Endothelial cell of umbilical vein (primary cell): ENCODE results near the gene HOXA4. TPM values are rescaled to one million over a fixed set of nuclear protein-coding genes. Genes with fewer than 3 reads are reported as not detected.

Source experiments
- BruUV-seq: library from RNA; stranded (reverse); fragments of 400-500 nt; replicated peaks from 2 replicates; lab custom pipeline; 2021; lab: Mats Ljungman, UMichigan
- CTCF ChIA-PET: fragments of 300-600, 350-600 bp; sonication (Branson Sonifier 250); formaldehyde crosslinking; loops from one replicate; lab custom pipeline; 2021; ENCODE audit warnings: antibody characterized with exemption, inconsistent platforms; lab: Charles Lee
- POLR2A ChIA-PET: fragments of 300-600, 350-600 bp; sonication (Branson Sonifier 250); formaldehyde crosslinking; loops from one replicate; lab custom pipeline; 2021; ENCODE audit warnings: antibody characterized with exemption, inconsistent platforms; lab: Charles Lee
- DNase-seq: peaks from one replicate; pipeline ENCODE4 v3.0.0-alpha.2; 2011; ENCODE audit warnings: low read depth, low spot score
- FAIRE-seq: peaks from 2 replicates; lab custom pipeline; 2011; peaks lifted over from hg19 to GRCh38; lab: Jason Lieb, UNC
- H2AFZ ChIP-seq: 2 replicates; pipeline ENCODE4 v1.6.0; 2012; ENCODE audit warnings: low read depth, low read length, control low read depth, inconsistent platforms
- H3K27ac ChIP-seq: 2 replicates; pipeline ENCODE4 v1.5.1; 2011; ENCODE audit warnings: low read depth, mild to moderate bottlenecking, control low read depth, low read length, moderate library complexity; ENCODE audit not compliant: insufficient read depth
- H3K27me3 ChIP-seq, 2 experiments: 2 replicates each; pipeline versions ENCODE4 v1.6.0 to v1.6.1; 2011; ENCODE audit warnings: low read length in 2 of 2, mixed read lengths in 1 of 2; ENCODE audit not compliant: control insufficient read depth in 2 of 2, insufficient read depth in 2 of 2
- H3K36me3 ChIP-seq, 2 experiments: 2 replicates in 1 of 2; 3 replicates in 1 of 2; pipeline ENCODE4 v1.5.1; 2011; ENCODE audit warnings: low read length in 2 of 2, mild to moderate bottlenecking in 1 of 2, moderate library complexity in 1 of 2; ENCODE audit not compliant: control insufficient read depth in 2 of 2, insufficient read depth in 2 of 2; ENCODE audit errors: extremely low read depth in 1 of 2
- H3K4me1 ChIP-seq: 3 replicates; pipeline ENCODE4 v1.5.1; 2011; ENCODE audit warnings: mild to moderate bottlenecking, low read length; ENCODE audit not compliant: control insufficient read depth, insufficient read depth; ENCODE audit errors: extremely low read depth
- H3K4me2 ChIP-seq: 2 replicates; pipeline ENCODE4 v1.6.1; 2011; ENCODE audit warnings: low read length, control low read depth, mixed read lengths; ENCODE audit not compliant: insufficient read depth
- H3K4me3 ChIP-seq, 3 experiments: fragments of 200-600 bp in 1 of 3; sonication (generic), shearing (Covaris generic) in 1 of 3; replicated peaks in 1 of 3; 2 replicates each; pipeline ENCODE4 v1.5.1; 2011 to 2016; ENCODE audit warnings: control low read depth in 3 of 3, low read length in 3 of 3, mild to moderate bottlenecking in 2 of 3, inconsistent platforms in 1 of 3, low read depth in 1 of 3, moderate library complexity in 1 of 3; ENCODE audit not compliant: insufficient read depth in 1 of 3
- H3K79me2 ChIP-seq: 2 replicates; pipeline ENCODE4 v1.6.0; 2012; ENCODE audit warnings: low read length, inconsistent platforms; ENCODE audit not compliant: control insufficient read depth, insufficient read depth
- H3K9ac ChIP-seq: replicated peaks from 2 replicates; pipeline ENCODE3; 2011; ENCODE audit warnings: low read length, control low read depth; ENCODE audit not compliant: insufficient read depth; ENCODE audit errors: extremely low read depth
- H3K9me1 ChIP-seq: replicated peaks from 3 replicates; pipeline ENCODE4 v1.6.0; 2011; ENCODE audit warnings: mild to moderate bottlenecking, low read length; ENCODE audit not compliant: control insufficient read depth, insufficient read depth; ENCODE audit errors: extremely low read depth
- H3K9me3 ChIP-seq: replicated peaks from 2 replicates; pipeline ENCODE4 v1.5.1; 2012; ENCODE audit warnings: low read length, inconsistent platforms; ENCODE audit not compliant: control insufficient read depth, insufficient read depth
- H4K20me1 ChIP-seq: replicated peaks from 2 replicates; pipeline ENCODE3; 2011; ENCODE audit warnings: mild to moderate bottlenecking, low read length; ENCODE audit not compliant: control insufficient read depth, insufficient read depth; ENCODE audit errors: extremely low read depth
- CTCF ChIP-seq, 2 donors: IDR thresholded peaks; 1 replicate in 1 of 2; 2 replicates in 1 of 2; pipeline ENCODE4 v1.5.1; 2011; ENCODE audit warnings: low read length in 2 of 2, mild to moderate bottlenecking in 2 of 2, moderate library complexity in 2 of 2, control low read depth in 1 of 2, inconsistent platforms in 1 of 2, low read depth in 1 of 2; ENCODE audit not compliant: insufficient read depth in 1 of 2; ENCODE audit errors: extremely low read depth in 1 of 2
- EZH2 ChIP-seq: IDR thresholded peaks from 2 replicates; pipeline ENCODE4 v1.6.1; 2012; ENCODE audit warnings: borderline replicate concordance, low read depth, mild to moderate bottlenecking, moderate library complexity, low read length, inconsistent platforms; ENCODE audit not compliant: severe bottlenecking
- JUN ChIP-seq: IDR thresholded peaks from 2 replicates; pipeline ENCODE4 v1.6.1; 2011; ENCODE audit warnings: borderline replicate concordance, low read depth; ENCODE audit not compliant: insufficient read length, insufficient read depth
- MYC ChIP-seq: IDR thresholded peaks from one replicate; pipeline ENCODE4 v1.6.1; 2011; ENCODE audit warnings: mild to moderate bottlenecking, low read depth, low read length
- dilution Hi-C: fragments of 300-500 bp; cut with MboI; formaldehyde crosslinking; loops from one replicate; pipeline ENCODE4 v1.15.0; 2019; ENCODE audit warnings: low sequenced_read_pairs; ENCODE audit not compliant: extremely low pct_ligation_motif_present
- intact Hi-C: fragments of 100-400 bp; cut with micrococcal nuclease; formaldehyde crosslinking; loops from one replicate; pipeline ENCODE4 v1.10.0; 2022
- polyA plus RNA-seq, 4 experiments: library from polyadenylated mRNA; depleted of rRNA in 3 of 4; stranded (reverse) in 3 of 4; unstranded in 1 of 4; fragments of >200 nt; gene quantifications; 2 replicates each; pipeline versions ENCODE4 v1.2.1 to v1.2.3, GENCODE V29; 2011 to 2012; ENCODE audit warnings: missing spikeins in 1 of 4
- total RNA-seq: library from RNA; stranded (reverse); gene quantifications from 2 replicates; pipeline ENCODE4 v1.2.3, GENCODE V29; 2021
- TF ChIP-seq, protein P1 (sequence below): IDR thresholded peaks from 2 replicates; pipeline ENCODE4 v1.6.1; 2011; ENCODE audit not compliant: insufficient read depth, insufficient read length

HOXA4 gene
- total and polyA plus RNA-seq, 2 donors (not counting 3 experiments of a cell fraction or from before 2014, with no cell fraction given): 4.9 to 8.1 TPM

DNA sequence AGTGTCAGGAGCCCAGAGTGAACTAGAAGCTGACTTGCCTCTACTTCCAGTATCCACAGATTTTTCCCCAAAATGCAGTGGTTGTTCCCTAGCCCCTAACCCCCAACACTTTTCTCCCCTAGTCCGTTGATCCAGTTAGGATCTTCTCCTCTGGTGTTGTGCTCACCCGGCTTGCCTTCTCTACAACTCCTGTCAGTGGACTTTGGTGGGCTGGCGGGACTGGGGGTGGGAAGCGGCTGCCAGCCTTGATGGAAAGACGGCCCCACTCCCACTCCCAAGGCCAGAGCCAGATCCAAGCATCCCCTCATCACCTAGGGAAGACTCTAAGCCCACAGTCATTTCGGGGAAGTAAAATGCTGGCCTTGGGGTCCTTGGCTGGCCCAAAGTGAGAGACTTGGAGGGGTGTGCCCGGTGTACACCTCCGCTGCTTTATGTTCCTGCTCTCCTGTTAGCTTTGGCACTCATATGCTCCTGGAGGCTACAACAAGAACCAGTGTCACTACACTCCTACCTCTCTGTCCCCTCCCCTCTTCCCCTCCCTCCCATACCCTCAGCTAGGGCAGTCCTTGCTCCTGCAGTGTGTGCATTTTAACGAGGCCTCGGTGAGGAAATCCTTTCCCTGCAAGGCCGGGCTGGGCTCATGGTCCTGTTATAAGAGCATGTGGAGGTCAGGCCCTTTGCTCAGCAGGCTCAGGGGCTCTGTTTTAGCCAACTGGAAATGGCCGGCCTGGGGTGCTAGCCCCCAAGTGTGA, 44.5 kb upstream of the HOXA4 start:
- peaks cover 61% of the 10 kb centered on the region for H3K4me1 ChIP-seq
- DNase-seq: peak; percentile 70
- H3K9me3 ChIP-seq: no peaks in the 10 kb centered on the region
- TF ChIP-seq MYC: no peak
- TF ChIP-seq CTCF (IDR thresholded peaks at IDR 0.05; ENCODE audit: extremely low read depth in 1 of 2, insufficient read depth in 1 of 2, low read depth in 1 of 2, low read length in 2 of 2): no peak
- no peak for TF ChIP-seq EZH2
- TF ChIP-seq, protein P1, sequence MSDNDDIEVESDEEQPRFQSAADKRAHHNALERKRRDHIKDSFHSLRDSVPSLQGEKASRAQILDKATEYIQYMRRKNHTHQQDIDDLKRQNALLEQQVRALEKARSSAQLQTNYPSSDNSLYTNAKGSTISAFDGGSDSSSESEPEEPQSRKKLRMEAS: no peak
- TF ChIP-seq JUN: no peak
- peak overlapping the region; percentile 98 for H3K4me2 ChIP-seq
- peaks cover 96% of the 10 kb centered on the region for H3K79me2 ChIP-seq
- H3K9ac ChIP-seq: peak overlapping the region; percentile 95
- FAIRE-seq: peak; percentile 28
- H3K27ac ChIP-seq: peak overlapping the region; percentile 96
- H3K27me3 ChIP-seq: no peaks in the 10 kb centered on the region
- no peaks in the 10 kb centered on the region for H3K9me1 ChIP-seq
- H4K20me1 ChIP-seq: no peaks in the 10 kb centered on the region
- peak overlapping the region in 2 of 3 experiments; percentile 34 to 94 for H3K4me3 ChIP-seq
- ChIA-PET POLR2A (interaction anchor here (2.1 to 2.5 kb wide), 2 partner anchors 10 to 23 kb away, joined by 7 to 8 read pairs; partner anchors contain the start of genes HOXA11 and HOXA3), CTCF (interaction anchor here (1.0 to 8.0 kb wide), 4 partner anchors 9 to 23 kb away, joined by 3 to 81 read pairs (median 28); partner anchors contain the start of genes HOXA11 and HOXA3)
- intact Hi-C loops: loop anchor here (1.0 kb wide), 1 partner anchor 10 kb away; the partner anchor contains the start of gene HOXA9
- no peak overlapping the region for H2AFZ ChIP-seq
- no peaks in the 10 kb centered on the region for H3K36me3 ChIP-seq
- dilution Hi-C loops: loop anchor here (25.0 kb wide), 1 partner anchor 988 kb away; no protein-coding TSS in a partner anchor
- no TSS peak for BruUV-seq
